GM12878 (cell line): ENCODE data around the gene LDLRAD4. TPM values are rescaled to one million over a fixed set of nuclear protein-coding genes. Genes with fewer than 3 reads are reported as not detected.

Experiments
- ATAC-seq: fragments of 200-7000 bp; cut with Tn5 transposase; 3 replicates; pipeline ENCODE4 v1.9.1; 2020; ENCODE audit warnings: mild to moderate bottlenecking, moderate library complexity
- BruUV-seq: library from RNA; stranded (reverse); fragments of 400-500 nt; replicated peaks from 2 replicates; lab custom pipeline; 2021; lab: Mats Ljungman, UMichigan
- CTCF ChIA-PET: fragments of 300-600 bp; sonication (Branson Sonifier 250); formaldehyde crosslinking; extraction: SDS; loops from one replicate; lab custom pipeline; 2021; ENCODE audit warnings: inconsistent platforms; lab: Yijun Ruan, JAX
- POLR2A ChIA-PET: fragments of 350-600 bp; formaldehyde crosslinking; extraction: SDS; loops from one replicate; lab custom pipeline; 2021; ENCODE audit warnings: inconsistent platforms; lab: Charles Lee
- RAD21 ChIA-PET: fragments of 300-600 bp; sonication (Branson Sonifier 250); formaldehyde crosslinking; loops from one replicate; lab custom pipeline; 2023; ENCODE audit warnings: antibody characterized with exemption; ENCODE audit not compliant: unreplicated experiment; lab: Charles Lee
- SMC1A ChIA-PET: fragments of 300-600 bp; sonication (Branson Sonifier 250); formaldehyde crosslinking; loops from one replicate; lab custom pipeline; 2023; ENCODE audit not compliant: unreplicated experiment, uncharacterized antibody; lab: Charles Lee
- DNase-seq: peaks from one replicate; pipeline ENCODE4 v3.0.0-alpha.2; 2011; ENCODE audit warnings: low read depth, low spot score
- FAIRE-seq: peaks from 3 replicates; lab custom pipeline; 2011; peaks lifted over from hg19 to GRCh38; lab: Jason Lieb, UNC
- H2AFZ ChIP-seq: 2 replicates; pipeline ENCODE4 v1.6.0; 2011; ENCODE audit warnings: low read depth, low read length, control low read depth; ENCODE audit not compliant: control insufficient read depth
- H3K27ac ChIP-seq: 2 replicates; pipeline ENCODE4 v1.5.1; 2011; ENCODE audit warnings: control low read depth; ENCODE audit not compliant: control insufficient read depth, insufficient read depth
- H3K27me3 ChIP-seq, 2 experiments: replicated peaks in 1 of 2; 2 replicates each; pipeline versions ENCODE4 v1.6.0 to v1.6.1; 2011; ENCODE audit warnings: low read length in 1 of 2; ENCODE audit not compliant: control insufficient read depth in 2 of 2, insufficient read depth in 2 of 2
- H3K36me3 ChIP-seq, 2 experiments: 2 replicates each; pipeline ENCODE4 v1.5.1; 2011; ENCODE audit warnings: low read length in 1 of 2; ENCODE audit not compliant: control insufficient read depth in 2 of 2, insufficient read depth in 2 of 2
- H3K4me1 ChIP-seq: 2 replicates; pipeline ENCODE4 v1.6.1; 2011; ENCODE audit warnings: mild to moderate bottlenecking, low read length, moderate library complexity, mixed read lengths; ENCODE audit not compliant: control insufficient read depth, insufficient read depth
- H3K4me2 ChIP-seq: 2 replicates; pipeline ENCODE4 v1.6.0; 2011; ENCODE audit warnings: control low read depth; ENCODE audit not compliant: control insufficient read depth, insufficient read depth
- H3K4me3 ChIP-seq: fragments of 200-600 bp; sonication (generic); 2 replicates; pipeline ENCODE4 v1.5.1; 2016
- H3K79me2 ChIP-seq: 2 replicates; pipeline ENCODE4 v1.6.0; 2011; ENCODE audit warnings: low read length; ENCODE audit not compliant: control insufficient read depth, insufficient read depth
- H3K9ac ChIP-seq: 2 replicates; pipeline ENCODE4 v1.8.0; 2011; ENCODE audit warnings: low read length, control low read depth, mixed read lengths; ENCODE audit not compliant: control insufficient read depth, insufficient read depth
- H3K9me3 ChIP-seq: replicated peaks from 3 replicates; pipeline ENCODE4 v1.5.1; 2011; ENCODE audit warnings: mild to moderate bottlenecking, low read length; ENCODE audit not compliant: control insufficient read depth, insufficient read depth
- H4K20me1 ChIP-seq: 2 replicates; pipeline ENCODE4 v1.6.0; 2011; ENCODE audit not compliant: control insufficient read depth, insufficient read depth
- BHLHE40 ChIP-seq, 2 experiments: fragments of 450-650 bp in 1 of 2; IDR thresholded peaks; 2 replicates each; pipeline ENCODE4 v1.6.1; 2011 to 2017; ENCODE audit warnings: low read depth in 2 of 2, borderline replicate concordance in 1 of 2, improper control_type of control experiment in 1 of 2, low read length in 1 of 2, mild to moderate bottlenecking in 1 of 2
- ETV6 ChIP-seq, 2 experiments: fragments of 450-650 bp in 1 of 2; IDR thresholded peaks in 1 of 2; conservative IDR thresholded peaks in 1 of 2; 2 replicates each; pipeline ENCODE4 v1.6.1; 2014; ENCODE audit warnings: antibody characterized with exemption in 1 of 2, borderline replicate concordance in 1 of 2, low read depth in 1 of 2, mild to moderate bottlenecking in 1 of 2, moderate library complexity in 1 of 2
- EZH2 ChIP-seq: IDR thresholded peaks from 2 replicates; pipeline ENCODE4 v1.6.1; 2012; ENCODE audit warnings: low read depth, mild to moderate bottlenecking, control low read depth, inconsistent platforms, low read length, borderline replicate concordance; ENCODE audit not compliant: control insufficient read depth
- IKZF2 ChIP-seq, 2 experiments: fragments of 450-650 bp; IDR thresholded peaks; 2 replicates each; pipeline ENCODE4 v1.6.1; 2017; ENCODE audit warnings: mild to moderate bottlenecking in 2 of 2, moderate library complexity in 2 of 2
- IRF3 ChIP-seq: fragments of 450-650 bp; IDR thresholded peaks from 2 replicates; pipeline ENCODE4 v1.6.1; 2014; ENCODE audit warnings: mild to moderate bottlenecking
- MTA2 ChIP-seq: fragments of 450-650 bp; IDR thresholded peaks from 2 replicates; pipeline ENCODE4 v1.6.1; 2016; ENCODE audit warnings: low read depth, mild to moderate bottlenecking, moderate library complexity
- TCF12 ChIP-seq: IDR thresholded peaks from 2 replicates; pipeline ENCODE4 v1.6.1; 2011; ENCODE audit warnings: low read depth, mild to moderate bottlenecking, low read length
- ZNF24 ChIP-seq: fragments of 450-650 bp; IDR thresholded peaks from 2 replicates; pipeline ENCODE4 v1.6.1; 2017; ENCODE audit warnings: antibody characterized with exemption, mild to moderate bottlenecking
- ZZZ3 ChIP-seq: IDR thresholded peaks from 2 replicates; pipeline ENCODE4 v1.6.1; 2011; ENCODE audit warnings: low read depth; ENCODE audit not compliant: control insufficient read depth, insufficient read length
- WGBS: methylation state at CpG from one replicate; pipeline ENCODE4 v1.1.6; 2016; ENCODE audit warnings: low lambda C conversion rate; ENCODE audit not compliant: insufficient replicate concordance, insufficient coverage; ENCODE audit errors: missing lambda C conversion rate; 5-methylcytosine and 5-hydroxymethylcytosine counted together
- in situ Hi-C: fragments of 300-500 bp; cut with MboI; formaldehyde crosslinking; loops from 9 replicates; pipeline ENCODE4 v1.14.3; 2018; ENCODE audit warnings: mixed read lengths
- intact Hi-C: fragments of 100-400 bp; cut with micrococcal nuclease; formaldehyde crosslinking; loops from one replicate; pipeline ENCODE4 v1.14.2; 2022; ENCODE audit not compliant: unreplicated experiment
- polyA plus RNA-seq, 11 experiments: library from polyadenylated mRNA; depleted of rRNA in 4 of 11; unstranded in 6 of 11; stranded (reverse) in 5 of 11; fragments of >200 nt; fragmentation: Nextera tagmentation in 4 of 11; fragmentation: Illumina TruSeq in 1 of 11; extraction: Ambion mirVana in 4 of 11; extraction: Trizol in 1 of 11; gene quantifications; 1 replicate in 1 of 11; 2 replicates in 10 of 11; pipeline versions ENCODE4 v1.2.1 to v1.2.3, GENCODE V29; 2011 to 2016; ENCODE audit warnings: inconsistent platforms in 2 of 11, missing spikeins in 2 of 11, low read depth in 1 of 11
- total RNA-seq, 4 experiments: library from RNA; depleted of rRNA in 3 of 4; stranded (reverse); fragments of >200 nt in 3 of 4; fragmentation: Illumina TruSeq in 1 of 4; extraction: Trizol in 1 of 4; gene quantifications; 2 replicates each; pipeline versions ENCODE4 v1.2.1 to v1.2.3, GENCODE V29; 2013 to 2021

The LDLRAD4 gene
- total and polyA plus RNA-seq, 10 of the 15 experiments (the other 5 are each of a cell fraction or from before 2014, with no cell fraction given): 2.7 to 16.8 (median 11.2) TPM

- DNase-seq (no peak), FAIRE-seq (no peak), ATAC-seq (no peak)
- H3K9me3 ChIP-seq: no peaks in the 10 kb centered on the region
- no peak overlapping the region for H3K4me2 ChIP-seq
- POLR2A ChIA-PET: no interaction called here
- H3K27me3 ChIP-seq: peaks cover 0 to 2% of the 10 kb centered on the region in 2 experiments; a peak in 2 of 4 replicates
- intact Hi-C loops (loop anchor here (10.0 kb wide), 1 partner anchor 55 kb away; no protein-coding TSS in a partner anchor), in situ Hi-C loops (no loop called here)
- TF ChIP-seq IKZF2 (IDR thresholded peaks at IDR 0.05) (no peak), EZH2 (no peak), IRF3 (no peak), TCF12 (no peak), ZZZ3 (no peak), MTA2 (no peak), ETV6 (conservative IDR thresholded peaks at IDR 0.05 in 1 of 2, IDR thresholded peaks at IDR 0.05 in 1 of 2; ENCODE audit: borderline replicate concordance in 1 of 2, low read depth in 1 of 2) (no peak), ZNF24 (no peak), BHLHE40 (IDR thresholded peaks at IDR 0.05; ENCODE audit: borderline replicate concordance in 1 of 2, low read depth in 2 of 2, low read length in 1 of 2) (no peak)
- no peaks in the 10 kb centered on the region for H3K4me1 ChIP-seq
- CTCF ChIA-PET: interaction anchor here (0.8 kb wide), 1 partner anchor 263 kb away, joined by 3 read pairs; no protein-coding TSS in a partner anchor
- 44% methylated on average over 13 of the region's 13 CpGs for WGBS
- H3K27ac ChIP-seq: no peak overlapping the region
- BruUV-seq: no TSS peak
- SMC1A ChIA-PET: interaction anchor here (0.7 kb wide), 1 partner anchor 21 kb away, joined by 3 read pairs; no protein-coding TSS in a partner anchor
- H2AFZ ChIP-seq: no peak overlapping the region
- H3K79me2 ChIP-seq: no peaks in the 10 kb centered on the region
- no peak overlapping the region for H3K9ac ChIP-seq
- RAD21 ChIA-PET: interaction anchor here (0.6 kb wide), 1 partner anchor 540 kb away, joined by 3 read pairs; no protein-coding TSS in a partner anchor
- no peaks in the 10 kb centered on the region for H3K36me3 ChIP-seq
- H4K20me1 ChIP-seq: no peaks in the 10 kb centered on the region
- H3K4me3 ChIP-seq: no peak overlapping the region
Observed at GRCh38 chr18:13239171-13239956, 20.8 kb downstream of the LDLRAD4 start.
